Endodermal cell (in vitro differentiated cells): ENCODE results near the gene ECHS1. TPM values are rescaled to one million over a fixed set of nuclear protein-coding genes. Genes with fewer than 3 reads are reported as not detected.

Source experiments
- DNase-seq: peaks from one replicate; pipeline ENCODE4 v3.0.0-alpha.2; 2017
- H3K27ac ChIP-seq: 2 replicates; pipeline ENCODE4 v1.5.1; 2013; ENCODE audit warnings: mild to moderate bottlenecking, low read depth, low read length, moderate library complexity
- H3K27me3 ChIP-seq: 2 replicates; pipeline ENCODE4 v1.6.1; 2013; ENCODE audit warnings: mild to moderate bottlenecking, low read length, moderate library complexity; ENCODE audit not compliant: insufficient read depth, control insufficient read depth, poor library complexity, severe bottlenecking
- H3K36me3 ChIP-seq: 2 replicates; pipeline ENCODE4 v1.7.0; 2013; ENCODE audit warnings: mild to moderate bottlenecking, low read length, moderate library complexity; ENCODE audit not compliant: control insufficient read depth, insufficient read depth
- H3K4me1 ChIP-seq: one replicate; pipeline ENCODE4 v1.7.0; 2013; ENCODE audit warnings: low read length; ENCODE audit not compliant: control insufficient read depth, insufficient read depth
- H3K4me3 ChIP-seq: 2 replicates; pipeline ENCODE4 v1.5.1; 2013; ENCODE audit warnings: mild to moderate bottlenecking, low read length, moderate library complexity
- H3K9ac ChIP-seq: 2 replicates; pipeline ENCODE4 v1.6.1; 2013; ENCODE audit warnings: mild to moderate bottlenecking, low read length, moderate library complexity; ENCODE audit not compliant: poor library complexity, severe bottlenecking; ENCODE audit errors: extremely low read depth
- H3K9me3 ChIP-seq: 2 replicates; pipeline ENCODE4 v1.6.1; 2013; ENCODE audit warnings: mild to moderate bottlenecking, low read length, moderate library complexity; ENCODE audit not compliant: control insufficient read depth
- H3K27ac Mint-ChIP-seq: 2 replicates; pipeline ENCODE4 v1.8.0; 2020; ENCODE audit warnings: mixed read lengths
- H3K27me3 Mint-ChIP-seq: 2 replicates; pipeline ENCODE4 v1.8.0; 2021; ENCODE audit warnings: mild to moderate bottlenecking, mixed read lengths; ENCODE audit not compliant: insufficient read depth
- H3K36me3 Mint-ChIP-seq: 2 replicates; pipeline ENCODE4 v1.8.0; 2020; ENCODE audit warnings: low read depth, mixed read lengths
- H3K4me1 Mint-ChIP-seq: 2 replicates; pipeline ENCODE4 v1.8.0; 2020; ENCODE audit warnings: mixed read lengths
- H3K4me3 Mint-ChIP-seq: 2 replicates; pipeline ENCODE4 v1.8.0; 2020; ENCODE audit warnings: mild to moderate bottlenecking, moderate library complexity, mixed read lengths
- H3K9me3 Mint-ChIP-seq: 2 replicates; pipeline ENCODE4 v1.8.0; 2020; ENCODE audit warnings: mild to moderate bottlenecking, mixed read lengths
- CTCF ChIP-seq: fragments of 200-600 bp; sonication (generic); conservative IDR thresholded peaks from 2 replicates; pipeline ENCODE4 v1.5.0; 2021; ENCODE audit warnings: antibody characterized with exemption, mild to moderate bottlenecking
- WGBS, 2 experiments: methylation state at CpG; one replicate each; pipeline versions ENCODE4 v1.1.5 to v1.1.7; 2013; ENCODE audit warnings: missing lambda C conversion rate in 2 of 2, mixed read lengths in 1 of 2; ENCODE audit not compliant: insufficient coverage in 1 of 2, insufficient read length in 1 of 2; 5-methylcytosine and 5-hydroxymethylcytosine counted together
- total RNA-seq, 2 donors: library from RNA; stranded (reverse); fragmentation: NEBNext Ultra II Directional in 1 of 2; extraction: Animal tissue kit (Norgen Biotek cat#: 25700) in 1 of 2; gene quantifications; 2 replicates in 1 of 2; 3 replicates in 1 of 2; pipeline ENCODE4 v1.2.1, GENCODE V29; 2021

ECHS1 gene
- total RNA-seq, 2 donors from 2014 or later, result 92.3 to 102 TPM

DNA sequence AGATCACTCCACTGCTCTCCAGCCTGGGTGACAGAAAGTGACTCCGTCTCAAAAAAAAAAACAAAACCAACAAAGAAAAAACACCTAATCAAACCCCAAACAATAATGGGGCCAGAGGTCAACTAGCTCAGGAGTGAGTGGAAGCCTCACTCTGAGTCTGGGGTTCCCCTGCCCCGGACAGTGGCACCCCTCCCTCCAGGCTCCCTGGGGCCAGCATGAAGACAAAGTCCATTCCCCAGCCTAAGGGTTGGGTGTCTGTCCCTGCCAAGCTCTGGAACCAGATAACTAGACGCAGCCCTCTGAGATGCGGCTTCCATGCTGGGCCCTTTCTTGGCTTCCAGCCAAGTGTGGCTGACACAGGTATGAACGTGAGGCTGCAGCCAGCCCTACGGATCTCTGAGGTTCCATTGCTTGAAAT is 13.6 kb downstream of the ECHS1 start:
- WGBS, 2 experiments, result 66 to 88% methylated on average over 4 to 6 of the region's 6 CpGs
- no peaks in the 10 kb centered on the region for H3K9me3 ChIP-seq
- no peak overlapping the region for H3K27ac ChIP-seq
- no peak for TF ChIP-seq CTCF
- no peaks in the 10 kb centered on the region for H3K27me3 ChIP-seq
- Mint-ChIP-seq H3K36me3 (peaks cover 32% of the 10 kb centered on the region), H3K4me1 (peaks cover 7% of the 10 kb centered on the region), H3K27ac (no peak overlapping the region), H3K27me3 (peaks cover 4% of the 10 kb centered on the region), H3K9me3 (no peaks in the 10 kb centered on the region), H3K4me3 (no peak overlapping the region)
- H3K4me3 ChIP-seq, result no peak overlapping the region
- H3K36me3 ChIP-seq, result peaks cover 33% of the 10 kb centered on the region
- no peak for DNase-seq
- peaks cover 13% of the 10 kb centered on the region for H3K4me1 ChIP-seq
- no peak overlapping the region for H3K9ac ChIP-seq

DNA sequence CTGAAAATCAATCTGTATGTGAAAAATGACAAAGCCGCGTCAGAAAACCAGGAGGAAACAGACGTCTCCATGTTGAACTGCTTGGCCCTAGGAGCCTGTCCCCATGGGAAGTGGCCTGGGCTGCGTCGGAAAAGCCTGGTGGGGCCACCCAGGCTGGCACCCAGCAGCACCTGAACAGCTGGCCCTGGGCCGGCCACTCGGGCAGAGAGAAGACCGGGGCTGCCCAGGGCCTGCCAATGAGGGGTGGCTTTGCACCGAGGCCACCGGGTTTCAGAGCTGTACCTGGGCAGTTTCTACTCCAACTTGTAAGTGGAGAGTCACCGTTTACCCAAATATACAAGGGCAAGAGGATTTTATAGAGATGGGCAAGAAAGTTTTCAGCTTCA is 14.2 kb downstream of the ECHS1 start:
- Mint-ChIP-seq H3K36me3 (peaks cover 27% of the 10 kb centered on the region), H3K27ac (no peak overlapping the region), H3K9me3 (no peaks in the 10 kb centered on the region), H3K27me3 (peaks cover 4% of the 10 kb centered on the region), H3K4me1 (peaks cover 7% of the 10 kb centered on the region), H3K4me3 (no peak overlapping the region)
- Histone ChIP-seq H3K9ac (no peak overlapping the region), H3K36me3 (peaks cover 31% of the 10 kb centered on the region), H3K27ac (no peak overlapping the region), H3K4me3 (no peak overlapping the region), H3K4me1 (peaks cover 13% of the 10 kb centered on the region), H3K9me3 (no peaks in the 10 kb centered on the region), H3K27me3 (no peaks in the 10 kb centered on the region)
- DNase-seq, result no peak
- 92 to 95% methylated on average over 11 of the region's 11 CpGs for WGBS, 2 experiments
- TF ChIP-seq CTCF, result no peak

- no peak for TF ChIP-seq CTCF
- H3K4me1 Mint-ChIP-seq, result peaks cover 8% of the 10 kb centered on the region
- peaks cover 30% of the 10 kb centered on the region for H3K36me3 ChIP-seq
- H3K9me3 Mint-ChIP-seq, result no peaks in the 10 kb centered on the region
- H3K36me3 Mint-ChIP-seq, result peaks cover 23% of the 10 kb centered on the region
- peaks cover 13% of the 10 kb centered on the region for H3K4me1 ChIP-seq
- no peaks in the 10 kb centered on the region for H3K9me3 ChIP-seq
- H3K4me3 ChIP-seq, result no peak overlapping the region
- 79 to 81% methylated on average over 21 to 41 of the region's 41 CpGs for WGBS, 2 experiments
- H3K4me3 Mint-ChIP-seq, result peak overlapping the region; percentile 73
- no peaks in the 10 kb centered on the region for H3K27me3 ChIP-seq
- H3K27ac ChIP-seq, result no peak overlapping the region
- H3K27me3 Mint-ChIP-seq, result peaks cover 4% of the 10 kb centered on the region
- no peak overlapping the region for H3K9ac ChIP-seq
- H3K27ac Mint-ChIP-seq, result no peak overlapping the region
- DNase-seq, result no peak
Measured at GRCh38 chr10:133358162-133358924, 14.8 kb downstream of the ECHS1 start.
